Activated CD4-positive, alpha-beta T cell treated with anti-CD3 and anti-CD28 coated beads for 36 hours (primary cell): ENCODE measurements around the gene KCNMB1. TPM values are rescaled to one million over a fixed set of nuclear protein-coding genes. Genes with fewer than 3 reads are reported as not detected.

Experiments used
- ATAC-seq: fragments of 200-7000 bp; cut with Tn5 transposase; one replicate; pipeline ENCODE4 v1.10.0; 2021; ENCODE audit warnings: mild to moderate bottlenecking, moderate library complexity
- CTCF ChIA-PET: fragments of 350-600 bp; sonication (Branson Sonifier 250); formaldehyde crosslinking; loops from one replicate; lab custom pipeline; 2021; ENCODE audit warnings: antibody characterized with exemption; lab: Charles Lee
- POLR2A ChIA-PET: fragments of 350-600 bp; sonication (Branson Sonifier 250); formaldehyde crosslinking; loops from one replicate; lab custom pipeline; 2021; ENCODE audit warnings: antibody characterized with exemption, inconsistent platforms; lab: Charles Lee
- DNase-seq: peaks from one replicate; pipeline ENCODE4 v3.0.0-alpha.2; 2020
- H3K27ac Mint-ChIP-seq: one replicate; pipeline ENCODE4 v1.8.0; 2021; ENCODE audit warnings: mixed read lengths
- H3K27me3 Mint-ChIP-seq: one replicate; pipeline ENCODE4 v1.8.0; 2021; ENCODE audit warnings: mixed read lengths
- H3K36me3 Mint-ChIP-seq: one replicate; pipeline ENCODE4 v1.8.0; 2021; ENCODE audit warnings: low read depth, mixed read lengths
- H3K4me1 Mint-ChIP-seq: one replicate; pipeline ENCODE4 v1.8.0; 2021; ENCODE audit warnings: mixed read lengths
- H3K4me3 Mint-ChIP-seq: one replicate; pipeline ENCODE4 v1.8.0; 2021; ENCODE audit warnings: mild to moderate bottlenecking, moderate library complexity, mixed read lengths
- H3K9me3 Mint-ChIP-seq: one replicate; pipeline ENCODE4 v1.8.0; 2021; ENCODE audit warnings: low read depth, mixed read lengths
- intact Hi-C, 2 experiments: fragments of 100-400 bp; cut with DNase I in 1 of 2; cut with micrococcal nuclease in 1 of 2; formaldehyde crosslinking; loops; one replicate each; pipeline versions ENCODE4 v1.14.2 to v1.15.1; 2022 to 2024; cut with DNase I, micrococcal nuclease
- total RNA-seq, 2 experiments: library from RNA; stranded (reverse); gene quantifications; one replicate each; pipeline ENCODE4 v1.2.3, GENCODE V29; 2021

KCNMB1 gene
- total RNA-seq, 2 experiments from 2014 or later, result not detected

DNA sequence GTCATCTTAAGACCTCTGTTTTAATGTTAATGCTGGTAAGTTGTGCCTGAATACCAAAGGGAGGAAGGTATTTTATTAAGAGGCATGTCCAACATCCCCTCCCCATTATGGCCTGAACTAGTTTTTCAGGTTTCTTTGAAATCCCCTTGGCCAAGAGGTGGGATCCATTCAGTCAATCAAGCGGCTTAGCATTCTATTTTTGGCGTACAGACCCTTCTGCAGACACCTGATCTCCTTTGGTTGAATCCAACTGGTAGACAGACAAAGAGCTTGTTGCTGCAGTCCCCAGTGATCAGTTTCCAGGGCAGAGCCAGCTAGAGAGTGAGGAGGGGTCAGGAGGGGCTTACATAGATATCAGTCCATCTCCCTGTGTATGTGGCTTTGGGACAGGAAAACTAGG is 7.9 kb upstream of the KCNMB1 start:
- POLR2A ChIA-PET, result no interaction called here
- CTCF ChIA-PET, result no interaction called here
- Mint-ChIP-seq H3K4me1 (peaks cover 13% of the 10 kb centered on the region), H3K27me3 (peaks cover 2% of the 10 kb centered on the region), H3K4me3 (no peak overlapping the region), H3K36me3 (no peaks in the 10 kb centered on the region), H3K27ac (no peak overlapping the region), H3K9me3 (no peaks in the 10 kb centered on the region)
- intact Hi-C loops, result no loop called here
- ATAC-seq (no peak), DNase-seq (no peak)

DNA sequence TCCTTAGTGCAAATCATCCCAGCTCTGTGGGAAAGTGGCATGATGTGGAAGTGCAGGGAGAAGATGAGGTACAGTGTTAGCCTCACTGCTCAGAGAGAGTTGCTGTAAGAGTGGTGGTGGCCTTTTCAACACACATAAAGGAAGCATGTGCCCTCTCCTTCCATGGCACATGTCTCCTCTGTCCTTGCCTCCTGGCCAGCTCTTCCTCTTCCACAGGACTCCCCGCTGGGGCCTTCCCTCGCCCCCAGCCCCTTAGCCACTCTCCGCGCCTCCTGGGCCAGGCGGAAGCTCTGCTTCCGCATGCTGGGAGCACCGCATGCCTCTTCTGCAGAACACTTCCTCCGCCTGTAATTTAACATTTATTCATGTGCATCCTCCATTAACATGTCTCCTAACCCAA is 4.8 kb upstream of the KCNMB1 start:
- H3K4me1 Mint-ChIP-seq, result peaks cover 17% of the 10 kb centered on the region
- DNase-seq (no peak), ATAC-seq (no peak)
- no peak overlapping the region for H3K4me3 Mint-ChIP-seq
- H3K36me3 Mint-ChIP-seq, result no peaks in the 10 kb centered on the region
- peaks cover 2% of the 10 kb centered on the region for H3K27me3 Mint-ChIP-seq
- ChIA-PET CTCF (no interaction called here), POLR2A (no interaction called here)
- intact Hi-C loops, result no loop called here
- no peak overlapping the region for H3K27ac Mint-ChIP-seq
- no peaks in the 10 kb centered on the region for H3K9me3 Mint-ChIP-seq

GRCh38 chr5:170393235-170393634 is 4.1 kb upstream of the KCNMB1 start:
- CTCF ChIA-PET, result no interaction called here
- intact Hi-C loops, result no loop called here
- no peak overlapping the region for H3K4me3 Mint-ChIP-seq

DNA sequence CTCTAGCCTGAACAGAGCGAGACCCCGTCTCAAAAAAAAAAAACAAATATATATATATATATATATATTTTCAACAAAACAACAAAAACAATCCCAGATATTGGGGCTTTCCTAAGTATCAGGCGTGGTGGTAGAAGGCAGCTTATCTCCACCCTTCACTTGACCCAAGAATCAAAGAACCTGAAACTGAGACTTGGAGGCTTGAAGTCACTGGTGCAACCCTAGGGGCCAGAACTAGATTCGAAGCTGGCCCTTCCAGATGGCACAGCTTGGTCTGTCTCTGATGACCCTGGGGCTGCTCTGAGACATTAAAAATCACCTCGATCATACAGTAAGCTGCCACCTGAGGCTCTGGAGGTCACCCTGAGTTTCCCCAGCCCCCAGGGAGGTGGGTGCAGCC is 1.3 kb upstream of the KCNMB1 start:
- no peak overlapping the region for H3K27ac Mint-ChIP-seq
- DNase-seq (no peak), ATAC-seq (no peak)
- H3K36me3 Mint-ChIP-seq, result no peaks in the 10 kb centered on the region
- intact Hi-C loops, result no loop called here
- CTCF ChIA-PET, result interaction anchor here (0.8 to 1.2 kb wide), 2 partner anchors 9 to 213 kb away, joined by 3 read pairs; no protein-coding TSS in a partner anchor
- peaks cover 9% of the 10 kb centered on the region for H3K27me3 Mint-ChIP-seq
- H3K4me3 Mint-ChIP-seq, result no peak overlapping the region
- POLR2A ChIA-PET, result no interaction called here
- no peaks in the 10 kb centered on the region for H3K9me3 Mint-ChIP-seq
- peaks cover 17% of the 10 kb centered on the region for H3K4me1 Mint-ChIP-seq

More at GRCh38 chr5:170393235-170393634, 4.1 kb upstream of the KCNMB1 start:
- peaks cover 6% of the 10 kb centered on the region for H3K27me3 Mint-ChIP-seq
- no peaks in the 10 kb centered on the region for H3K9me3 Mint-ChIP-seq
- ATAC-seq (peak; percentile 94), DNase-seq (peak; percentile 58)
- POLR2A ChIA-PET, result no interaction called here
- no peak overlapping the region for H3K27ac Mint-ChIP-seq
- peaks cover 17% of the 10 kb centered on the region for H3K4me1 Mint-ChIP-seq
- no peaks in the 10 kb centered on the region for H3K36me3 Mint-ChIP-seq

- no peak overlapping the region for H3K27ac Mint-ChIP-seq
- H3K4me3 Mint-ChIP-seq, result no peak overlapping the region
- ATAC-seq (no peak), DNase-seq (no peak)
- H3K27me3 Mint-ChIP-seq, result peaks cover 8% of the 10 kb centered on the region
- H3K4me1 Mint-ChIP-seq, result peaks cover 17% of the 10 kb centered on the region
- intact Hi-C loops, result no loop called here
- no peaks in the 10 kb centered on the region for H3K9me3 Mint-ChIP-seq
- ChIA-PET POLR2A (no interaction called here), CTCF (no interaction called here)
- H3K36me3 Mint-ChIP-seq, result no peaks in the 10 kb centered on the region
Measured at GRCh38 chr5:170389550-170389892, 354 bp upstream of the KCNMB1 start.

DNA sequence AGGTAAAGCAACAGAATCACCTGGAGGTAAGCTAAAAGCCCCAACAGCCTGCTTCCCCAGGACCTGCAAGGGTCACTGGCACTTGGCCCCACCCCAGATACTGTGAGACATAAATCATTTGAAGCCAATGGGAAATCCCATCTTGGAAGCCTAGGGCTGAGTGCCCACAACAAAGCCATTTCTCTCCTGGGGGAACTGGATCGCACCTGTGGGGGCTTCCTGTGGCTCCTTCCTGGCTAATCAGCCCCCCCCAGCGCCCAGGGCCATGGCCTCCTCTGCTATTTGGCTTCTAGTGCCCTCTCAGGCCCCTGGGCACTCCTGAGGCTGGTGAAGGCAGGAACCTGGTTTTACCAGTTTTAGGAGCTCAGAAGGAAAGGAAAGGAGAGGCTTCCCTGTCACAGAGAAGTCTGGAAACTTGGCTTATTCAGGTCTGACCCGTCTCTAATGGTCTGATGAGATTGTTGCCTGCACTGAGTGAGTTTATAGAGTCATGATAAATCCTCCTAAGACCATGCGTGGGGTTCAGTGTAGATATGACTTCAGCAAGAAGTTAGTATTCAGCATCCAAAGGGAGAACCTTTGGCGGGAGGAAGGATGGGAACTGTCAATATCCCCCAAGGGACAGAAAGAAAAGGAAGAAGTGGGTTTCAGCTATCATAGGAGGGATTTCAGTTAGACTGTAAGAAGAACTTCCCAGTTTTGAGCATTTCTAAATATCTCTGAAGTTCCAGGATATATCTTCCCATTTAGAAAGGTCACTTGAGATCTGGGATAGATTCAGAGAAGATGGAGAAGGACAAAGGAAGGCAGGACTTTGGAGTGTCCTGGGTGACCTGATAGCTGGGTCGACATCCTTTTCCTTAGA is 1.2 kb downstream of the KCNMB1 start:
- H3K27me3 Mint-ChIP-seq, result peaks cover 8% of the 10 kb centered on the region

GRCh38 chr5:170386743-170387395 is 2.3 kb downstream of the KCNMB1 start:
- H3K27me3 Mint-ChIP-seq, result peaks cover 8% of the 10 kb centered on the region
- ChIA-PET POLR2A (no interaction called here), CTCF (interaction anchor here (0.7 kb wide), 1 partner anchor 32 kb away, joined by 3 read pairs; no protein-coding TSS in a partner anchor)
- DNase-seq, result no peak
- no peak overlapping the region for H3K4me3 Mint-ChIP-seq
- intact Hi-C loops, result no loop called here
- peaks cover 4% of the 10 kb centered on the region for H3K4me1 Mint-ChIP-seq
- no peak for ATAC-seq
- no peaks in the 10 kb centered on the region for H3K36me3 Mint-ChIP-seq
- H3K27ac Mint-ChIP-seq, result no peak overlapping the region
- no peaks in the 10 kb centered on the region for H3K9me3 Mint-ChIP-seq

More for the DNA sequence above, 1.2 kb downstream of the KCNMB1 start:
- ATAC-seq, result no peak
- H3K4me3 Mint-ChIP-seq, result no peak overlapping the region
- ChIA-PET POLR2A (no interaction called here), CTCF (interaction anchor here (0.8 to 1.3 kb wide), 3 partner anchors 7 to 256 kb away, joined by 3 to 5 read pairs (median 4); no protein-coding TSS in a partner anchor)
- H3K9me3 Mint-ChIP-seq, result no peaks in the 10 kb centered on the region
- DNase-seq, result no peak
- H3K4me1 Mint-ChIP-seq, result peaks cover 6% of the 10 kb centered on the region
- H3K36me3 Mint-ChIP-seq, result no peaks in the 10 kb centered on the region
- intact Hi-C loops, result no loop called here
- H3K27ac Mint-ChIP-seq, result no peak overlapping the region

DNA sequence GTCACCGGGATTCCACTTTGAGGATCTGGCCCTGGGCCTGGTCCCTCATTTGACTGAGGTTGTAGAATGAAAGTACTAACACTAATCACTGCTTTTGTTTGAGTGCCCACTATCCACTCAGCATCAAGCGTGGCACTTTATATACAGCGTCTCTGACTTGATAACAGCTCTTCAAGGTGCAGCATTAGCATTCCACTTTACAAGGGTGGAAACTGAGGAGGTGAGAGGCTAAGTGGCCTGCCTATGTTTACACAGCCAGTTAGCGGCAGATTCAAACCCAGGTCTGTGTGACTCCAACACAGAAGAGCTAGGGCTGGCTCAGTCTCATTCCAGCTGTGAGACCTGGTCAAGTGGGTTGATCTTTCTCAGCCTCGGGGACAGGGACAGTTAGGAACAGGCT is 5.9 kb downstream of the KCNMB1 start:
- DNase-seq (no peak), ATAC-seq (no peak)
- Mint-ChIP-seq H3K27me3 (peaks cover 5% of the 10 kb centered on the region), H3K4me3 (no peak overlapping the region), H3K9me3 (no peaks in the 10 kb centered on the region), H3K36me3 (no peaks in the 10 kb centered on the region), H3K27ac (no peak overlapping the region), H3K4me1 (no peaks in the 10 kb centered on the region)
- POLR2A ChIA-PET, result no interaction called here
- intact Hi-C loops, result no loop called here
- CTCF ChIA-PET, result no interaction called here

GRCh38 chr5:170382790-170383189 is 6.4 kb downstream of the KCNMB1 start:
- no peak for DNase-seq
- intact Hi-C loops, result no loop called here
- H3K36me3 Mint-ChIP-seq, result no peaks in the 10 kb centered on the region
- H3K9me3 Mint-ChIP-seq, result no peaks in the 10 kb centered on the region
- CTCF ChIA-PET, result no interaction called here
- no peak overlapping the region for H3K4me3 Mint-ChIP-seq
- ATAC-seq, result no peak
- POLR2A ChIA-PET, result no interaction called here
- no peak overlapping the region for H3K27ac Mint-ChIP-seq
- peaks cover 4% of the 10 kb centered on the region for H3K27me3 Mint-ChIP-seq
- no peaks in the 10 kb centered on the region for H3K4me1 Mint-ChIP-seq

GRCh38 chr5:170380361-170380951 is 8.7 kb downstream of the KCNMB1 start:
- H3K27me3 Mint-ChIP-seq, result peaks cover 3% of the 10 kb centered on the region
- ATAC-seq (no peak), DNase-seq (no peak)
- no peaks in the 10 kb centered on the region for H3K9me3 Mint-ChIP-seq
- H3K36me3 Mint-ChIP-seq, result no peaks in the 10 kb centered on the region
- no peak overlapping the region for H3K27ac Mint-ChIP-seq
- intact Hi-C loops, result no loop called here
- ChIA-PET CTCF (interaction anchor here (0.9 kb wide), 1 partner anchor 8 kb away, joined by 4 read pairs; no protein-coding TSS in a partner anchor), POLR2A (interaction anchor here (0.6 kb wide), 2 partner anchors 11 to 218 kb away, joined by 4 to 9 read pairs; no protein-coding TSS in a partner anchor)
- H3K4me1 Mint-ChIP-seq, result no peaks in the 10 kb centered on the region
- H3K4me3 Mint-ChIP-seq, result no peak overlapping the region

DNA sequence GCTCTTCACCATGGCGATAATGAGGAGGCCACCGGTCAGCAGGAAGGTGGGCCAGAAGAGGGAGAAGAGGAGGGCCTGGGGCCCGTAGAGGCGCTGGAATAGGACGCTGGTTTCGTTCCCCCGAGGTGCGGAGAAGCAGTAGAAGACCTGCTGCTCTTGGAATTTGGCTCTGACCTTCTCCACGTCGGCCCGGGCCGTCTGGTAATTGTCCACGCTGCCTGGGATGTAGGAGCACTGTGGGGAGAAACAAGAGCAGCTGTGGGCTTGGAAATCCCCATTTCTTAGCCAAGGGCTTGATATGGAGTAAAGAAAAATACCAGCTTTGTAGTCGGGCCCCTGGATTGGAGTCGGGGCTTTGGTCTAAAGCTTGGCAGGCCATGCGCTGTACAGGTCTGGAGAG is 10.4 kb downstream of the KCNMB1 start:
- H3K27me3 Mint-ChIP-seq, result peaks cover 3% of the 10 kb centered on the region
- no peaks in the 10 kb centered on the region for H3K9me3 Mint-ChIP-seq
- POLR2A ChIA-PET, result no interaction called here
- no peaks in the 10 kb centered on the region for H3K36me3 Mint-ChIP-seq
- ATAC-seq (no peak), DNase-seq (no peak)
- no peaks in the 10 kb centered on the region for H3K4me1 Mint-ChIP-seq
- H3K4me3 Mint-ChIP-seq, result no peak overlapping the region
- intact Hi-C loops, result no loop called here
- H3K27ac Mint-ChIP-seq, result no peak overlapping the region
- CTCF ChIA-PET, result interaction anchor here (0.7 kb wide), 1 partner anchor 9 kb away, joined by 3 read pairs; no protein-coding TSS in a partner anchor
